ENCODE data around the gene ENPP1. TPM values are rescaled to one million over a fixed set of nuclear protein-coding genes. Genes with fewer than 3 reads are reported as not detected.

The ENPP1 gene
- total and polyA plus RNA-seq, 2 donors (not counting 1 experiment from before 2014, with no cell fraction given) = 0.13 to 0.42 TPM

GRCh38 chr6:131822119-131822518 is 14.3 kb downstream of the ENPP1 start:
- H3K4me3 ChIP-seq (ENCODE audit: control extremely low read depth in 1 of 5, extremely low read depth in 1 of 5, insufficient read depth in 1 of 5, low read depth in 2 of 5, low read length in 4 of 5) = no peak overlapping the region
- no peaks in the 10 kb centered on the region for H3K79me2 ChIP-seq (ENCODE audit: control insufficient read depth, insufficient read depth, low read length)
- CTCF ChIA-PET = no interaction called here
- H3K9me3 ChIP-seq (ENCODE audit: control extremely low read depth in 1 of 3, control insufficient read depth in 2 of 3, insufficient read depth in 1 of 3, low read length in 2 of 3) = no peaks in the 10 kb centered on the region
- no peak overlapping the region for H3K4me2 ChIP-seq (replicated peaks; ENCODE audit: low read depth, low read length, poor library complexity, severe bottlenecking)
- no peaks in the 10 kb centered on the region for H3K9me3 Mint-ChIP-seq (ENCODE audit: insufficient read depth)
- no peaks in the 10 kb centered on the region for H3K36me3 ChIP-seq (replicated peaks in 1 of 2; ENCODE audit: control extremely low read depth in 1 of 2, control insufficient read depth in 1 of 2, extremely low read depth in 1 of 2, insufficient read depth in 2 of 2, low read length in 1 of 2)
- H3K27me3 ChIP-seq (replicated peaks in 1 of 4; ENCODE audit: control extremely low read depth in 1 of 4, control insufficient read depth in 3 of 4, insufficient read depth in 4 of 4, low read length in 3 of 4) = peaks cover 0 to 4% (median 0%) of the 10 kb centered on the region in 4 experiments
- POLR2A ChIA-PET = no interaction called here
- no peak for DNase-seq
- WGBS (ENCODE audit: insufficient coverage) = no CpG with 5 or more reads among the region's 3 CpGs
- no peaks in the 10 kb centered on the region for H3K4me1 Mint-ChIP-seq
- H4K20me1 ChIP-seq (ENCODE audit: control insufficient read depth, insufficient read depth, low read length, poor library complexity, severe bottlenecking) = no peaks in the 10 kb centered on the region
- H3K27me3 Mint-ChIP-seq = peaks cover 29% of the 10 kb centered on the region
- no peak overlapping the region for H3K4me3 Mint-ChIP-seq
- H2AFZ ChIP-seq (ENCODE audit: insufficient read depth, low read depth, low read length, poor library complexity, severe bottlenecking) = no peak overlapping the region
- TF ChIP-seq EZH2 (IDR thresholded peaks at IDR 0.05; ENCODE audit: borderline replicate concordance, insufficient read depth, low read depth, low read length, poor library complexity, severe bottlenecking) = no peak
- H3K27ac ChIP-seq (ENCODE audit: low read length in 2 of 2) = no peak overlapping the region
- no peak for ATAC-seq (ENCODE audit: low read depth)
- H3K9ac ChIP-seq (ENCODE audit: low read length) = no peak overlapping the region
- intact Hi-C loops (cut with micrococcal nuclease) = no loop called here
- no peak overlapping the region for H3K27ac Mint-ChIP-seq
- no peaks in the 10 kb centered on the region for H3K4me1 ChIP-seq (ENCODE audit: control insufficient read depth in 2 of 2, insufficient read depth in 2 of 2, low read length in 2 of 2)

GRCh38 chr6:131823276-131823902 is 15.6 kb downstream of the ENPP1 start:
- Mint-ChIP-seq H3K4me3 (no peak overlapping the region), H3K27ac (no peak overlapping the region), H3K4me1 (no peaks in the 10 kb centered on the region), H3K9me3 (ENCODE audit: insufficient read depth) (no peaks in the 10 kb centered on the region), H3K27me3 (peaks cover 35% of the 10 kb centered on the region)
- 90% methylated on average over 3 of the region's 3 CpGs for WGBS (ENCODE audit: insufficient coverage)
- Histone ChIP-seq H3K4me1 (ENCODE audit: control insufficient read depth in 2 of 2, insufficient read depth in 2 of 2, low read length in 2 of 2) (no peaks in the 10 kb centered on the region), H2AFZ (ENCODE audit: insufficient read depth, low read depth, low read length, poor library complexity, severe bottlenecking) (no peak overlapping the region), H3K4me2 (replicated peaks; ENCODE audit: low read depth, low read length, poor library complexity, severe bottlenecking) (no peak overlapping the region), H3K79me2 (ENCODE audit: control insufficient read depth, insufficient read depth, low read length) (no peaks in the 10 kb centered on the region), H3K36me3 (replicated peaks in 1 of 2; ENCODE audit: control extremely low read depth in 1 of 2, control insufficient read depth in 1 of 2, extremely low read depth in 1 of 2, insufficient read depth in 2 of 2, low read length in 1 of 2) (no peaks in the 10 kb centered on the region), H3K27ac (ENCODE audit: low read length in 2 of 2) (no peak overlapping the region), H3K9me3 (ENCODE audit: control extremely low read depth in 1 of 3, control insufficient read depth in 2 of 3, insufficient read depth in 1 of 3, low read length in 2 of 3) (no peaks in the 10 kb centered on the region), H4K20me1 (ENCODE audit: control insufficient read depth, insufficient read depth, low read length, poor library complexity, severe bottlenecking) (no peaks in the 10 kb centered on the region), H3K4me3 (ENCODE audit: control extremely low read depth in 1 of 5, extremely low read depth in 1 of 5, insufficient read depth in 1 of 5, low read depth in 2 of 5, low read length in 4 of 5) (no peak overlapping the region), H3K27me3 (replicated peaks in 1 of 4; ENCODE audit: control extremely low read depth in 1 of 4, control insufficient read depth in 3 of 4, insufficient read depth in 4 of 4, low read length in 3 of 4) (peaks cover 0 to 4% (median 0%) of the 10 kb centered on the region in 4 experiments), H3K9ac (ENCODE audit: low read length) (no peak overlapping the region)
- CTCF ChIA-PET = no interaction called here
- intact Hi-C loops (cut with micrococcal nuclease) = no loop called here
- DNase-seq (no peak), ATAC-seq (ENCODE audit: low read depth) (no peak)
- TF ChIP-seq, protein P1, sequence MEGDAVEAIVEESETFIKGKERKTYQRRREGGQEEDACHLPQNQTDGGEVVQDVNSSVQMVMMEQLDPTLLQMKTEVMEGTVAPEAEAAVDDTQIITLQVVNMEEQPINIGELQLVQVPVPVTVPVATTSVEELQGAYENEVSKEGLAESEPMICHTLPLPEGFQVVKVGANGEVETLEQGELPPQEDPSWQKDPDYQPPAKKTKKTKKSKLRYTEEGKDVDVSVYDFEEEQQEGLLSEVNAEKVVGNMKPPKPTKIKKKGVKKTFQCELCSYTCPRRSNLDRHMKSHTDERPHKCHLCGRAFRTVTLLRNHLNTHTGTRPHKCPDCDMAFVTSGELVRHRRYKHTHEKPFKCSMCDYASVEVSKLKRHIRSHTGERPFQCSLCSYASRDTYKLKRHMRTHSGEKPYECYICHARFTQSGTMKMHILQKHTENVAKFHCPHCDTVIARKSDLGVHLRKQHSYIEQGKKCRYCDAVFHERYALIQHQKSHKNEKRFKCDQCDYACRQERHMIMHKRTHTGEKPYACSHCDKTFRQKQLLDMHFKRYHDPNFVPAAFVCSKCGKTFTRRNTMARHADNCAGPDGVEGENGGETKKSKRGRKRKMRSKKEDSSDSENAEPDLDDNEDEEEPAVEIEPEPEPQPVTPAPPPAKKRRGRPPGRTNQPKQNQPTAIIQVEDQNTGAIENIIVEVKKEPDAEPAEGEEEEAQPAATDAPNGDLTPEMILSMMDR (IDR thresholded peaks at IDR 0.05) = no peak
- no peak for TF ChIP-seq EZH2 (IDR thresholded peaks at IDR 0.05; ENCODE audit: borderline replicate concordance, insufficient read depth, low read depth, low read length, poor library complexity, severe bottlenecking)
- POLR2A ChIA-PET = no interaction called here
